Activated B cell treated with CpG ODN at 0.5 μM for 24 hours (primary cell): ENCODE data around the gene SMAD1. TPM values are rescaled to one million over a fixed set of nuclear protein-coding genes. Genes with fewer than 3 reads are reported as not detected.

Source experiments
- ATAC-seq: fragments of 200-7000 bp; cut with Tn5 transposase; one replicate; pipeline ENCODE4 v1.10.0; 2021; ENCODE audit warnings: low read depth, mild to moderate bottlenecking, moderate library complexity
- CTCF ChIA-PET: fragments of 350-600 bp; sonication (Branson Sonifier 250); formaldehyde crosslinking; loops from one replicate; lab custom pipeline; 2021; ENCODE audit warnings: antibody characterized with exemption; lab: Charles Lee
- POLR2A ChIA-PET: fragments of 350-600 bp; sonication (Branson Sonifier 250); formaldehyde crosslinking; loops from one replicate; lab custom pipeline; 2021; ENCODE audit warnings: antibody characterized with exemption; lab: Charles Lee
- DNase-seq: peaks from one replicate; pipeline ENCODE4 v3.0.0; 2022
- H3K27ac Mint-ChIP-seq: one replicate; pipeline ENCODE4 v1.8.0; 2020; ENCODE audit warnings: mixed read lengths
- H3K27me3 Mint-ChIP-seq: one replicate; pipeline ENCODE4 v1.8.0; 2021; ENCODE audit warnings: mixed read lengths
- H3K36me3 Mint-ChIP-seq: one replicate; pipeline ENCODE4 v1.8.0; 2021; ENCODE audit warnings: low read depth, mixed read lengths
- H3K4me1 Mint-ChIP-seq: one replicate; pipeline ENCODE4 v1.8.0; 2021; ENCODE audit warnings: mixed read lengths
- H3K4me3 Mint-ChIP-seq: one replicate; pipeline ENCODE4 v1.8.0; 2020; ENCODE audit warnings: mild to moderate bottlenecking, mixed read lengths
- H3K9me3 Mint-ChIP-seq: one replicate; pipeline ENCODE4 v1.8.0; 2020; ENCODE audit warnings: mixed read lengths
- intact Hi-C: fragments of 100-400 bp; cut with micrococcal nuclease; formaldehyde crosslinking; loops from one replicate; pipeline ENCODE4 v1.15.1; 2024
- total RNA-seq: library from RNA; stranded (reverse); gene quantifications from 2 replicates; pipeline ENCODE4 v1.2.3, GENCODE V29; 2022
- TF ChIP-seq, protein P1 (sequence below): fragments of 200-600 bp; IDR thresholded peaks from one replicate; pipeline ENCODE4 v1.8.0; 2022; ENCODE audit warnings: antibody characterized with exemption, mild to moderate bottlenecking

Gene SMAD1
- total RNA-seq, 1 donor from 2014 or later, result not detected

DNA sequence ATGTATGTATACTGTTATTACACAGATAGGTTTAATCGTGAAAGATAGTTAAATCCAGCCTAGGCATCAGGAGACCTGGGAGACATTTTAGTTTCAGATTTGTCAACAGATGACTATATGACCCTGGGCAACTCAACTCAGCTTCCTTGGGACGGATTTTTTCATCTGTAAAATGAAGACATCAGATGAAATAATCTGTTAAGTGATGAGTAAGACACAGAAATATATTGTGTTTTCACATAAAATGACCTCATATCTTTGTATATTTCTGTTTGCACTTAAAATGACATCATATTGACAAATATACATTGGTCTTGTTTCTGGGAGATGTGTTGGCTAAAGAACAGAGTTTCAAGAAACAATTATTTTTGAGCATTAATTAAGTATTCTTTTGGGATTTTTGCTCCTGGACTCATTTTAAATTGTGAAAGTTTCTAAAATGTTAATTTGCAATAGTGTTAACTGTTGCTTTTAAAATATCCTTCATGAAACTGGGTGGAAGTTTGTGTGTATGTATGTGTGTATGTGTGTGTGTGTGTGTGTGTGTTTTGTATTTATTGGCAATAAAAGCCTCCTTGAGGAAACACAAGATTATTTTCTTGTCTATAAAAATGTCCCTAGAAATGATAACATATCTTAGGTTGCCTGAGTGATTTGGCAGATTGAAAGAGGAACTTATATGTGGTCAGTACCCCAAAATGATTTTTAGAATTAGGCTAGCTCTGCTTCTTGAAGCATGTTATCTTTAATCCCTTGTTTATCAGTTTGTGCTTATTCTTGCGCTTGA, 108.5 kb downstream of the SMAD1 start:
- ChIA-PET CTCF (no interaction called here), POLR2A (no interaction called here)
- ATAC-seq (no peak), DNase-seq (no peak)
- Mint-ChIP-seq H3K9me3 (peaks cover 3% of the 10 kb centered on the region), H3K4me1 (no peaks in the 10 kb centered on the region), H3K36me3 (no peaks in the 10 kb centered on the region), H3K4me3 (no peak overlapping the region), H3K27me3 (peaks cover 14% of the 10 kb centered on the region), H3K27ac (no peak overlapping the region)
- intact Hi-C loops, result no loop called here
- TF ChIP-seq, protein P1, sequence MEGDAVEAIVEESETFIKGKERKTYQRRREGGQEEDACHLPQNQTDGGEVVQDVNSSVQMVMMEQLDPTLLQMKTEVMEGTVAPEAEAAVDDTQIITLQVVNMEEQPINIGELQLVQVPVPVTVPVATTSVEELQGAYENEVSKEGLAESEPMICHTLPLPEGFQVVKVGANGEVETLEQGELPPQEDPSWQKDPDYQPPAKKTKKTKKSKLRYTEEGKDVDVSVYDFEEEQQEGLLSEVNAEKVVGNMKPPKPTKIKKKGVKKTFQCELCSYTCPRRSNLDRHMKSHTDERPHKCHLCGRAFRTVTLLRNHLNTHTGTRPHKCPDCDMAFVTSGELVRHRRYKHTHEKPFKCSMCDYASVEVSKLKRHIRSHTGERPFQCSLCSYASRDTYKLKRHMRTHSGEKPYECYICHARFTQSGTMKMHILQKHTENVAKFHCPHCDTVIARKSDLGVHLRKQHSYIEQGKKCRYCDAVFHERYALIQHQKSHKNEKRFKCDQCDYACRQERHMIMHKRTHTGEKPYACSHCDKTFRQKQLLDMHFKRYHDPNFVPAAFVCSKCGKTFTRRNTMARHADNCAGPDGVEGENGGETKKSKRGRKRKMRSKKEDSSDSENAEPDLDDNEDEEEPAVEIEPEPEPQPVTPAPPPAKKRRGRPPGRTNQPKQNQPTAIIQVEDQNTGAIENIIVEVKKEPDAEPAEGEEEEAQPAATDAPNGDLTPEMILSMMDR, result no peak

GRCh38 chr4:145602129-145602760, 120.6 kb downstream of the SMAD1 start:
- no peak overlapping the region for H3K27ac Mint-ChIP-seq
- intact Hi-C loops, result no loop called here
- H3K27me3 Mint-ChIP-seq, result peaks cover 16% of the 10 kb centered on the region
- no peaks in the 10 kb centered on the region for H3K4me1 Mint-ChIP-seq
- TF ChIP-seq, protein P1, result no peak
- peaks cover 2% of the 10 kb centered on the region for H3K36me3 Mint-ChIP-seq
- no peak for DNase-seq
- peaks cover 6% of the 10 kb centered on the region for H3K9me3 Mint-ChIP-seq
- H3K4me3 Mint-ChIP-seq, result no peak overlapping the region
- ChIA-PET POLR2A (no interaction called here), CTCF (no interaction called here)
- ATAC-seq, result no peak

DNA sequence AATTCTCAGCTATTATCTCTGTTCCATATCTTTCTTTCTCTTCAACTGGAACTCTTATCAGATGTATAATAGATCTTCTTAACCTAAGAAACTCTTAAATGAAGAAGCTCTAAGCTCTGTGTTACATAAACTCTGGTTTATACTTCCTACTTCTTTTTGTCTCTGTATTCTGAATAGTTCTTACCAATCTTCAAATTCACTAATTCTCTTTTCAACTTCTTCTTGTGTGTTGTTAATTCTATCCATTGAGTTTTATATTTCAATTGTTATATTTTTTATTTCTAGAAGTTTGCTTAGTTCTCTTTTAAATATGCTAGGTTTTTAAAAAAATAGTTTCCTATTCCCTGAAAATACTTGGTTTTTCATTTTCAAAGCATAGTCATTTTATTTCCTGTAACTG, 124.3 kb downstream of the SMAD1 start:
- peaks cover 2% of the 10 kb centered on the region for H3K36me3 Mint-ChIP-seq
- ChIA-PET CTCF (no interaction called here), POLR2A (no interaction called here)
- intact Hi-C loops, result no loop called here
- no peak overlapping the region for H3K4me3 Mint-ChIP-seq
- H3K27ac Mint-ChIP-seq, result no peak overlapping the region
- DNase-seq (no peak), ATAC-seq (no peak)
- H3K27me3 Mint-ChIP-seq, result peaks cover 13% of the 10 kb centered on the region
- no peaks in the 10 kb centered on the region for H3K4me1 Mint-ChIP-seq
- TF ChIP-seq, protein P1, result no peak
- peaks cover 6% of the 10 kb centered on the region for H3K9me3 Mint-ChIP-seq

Other genes starting within 250 kb of the SMAD1 start
- 11.3 and 13.5 TPM in 2 replicates for gene MMAA, start 137.5 kb downstream of the SMAD1 start, total RNA-seq
- not detected in 2 replicates for gene C4orf51, start 198.3 kb downstream of the SMAD1 start, total RNA-seq